ENCODE data around the gene NEIL1.

NEIL1 gene

DNA sequence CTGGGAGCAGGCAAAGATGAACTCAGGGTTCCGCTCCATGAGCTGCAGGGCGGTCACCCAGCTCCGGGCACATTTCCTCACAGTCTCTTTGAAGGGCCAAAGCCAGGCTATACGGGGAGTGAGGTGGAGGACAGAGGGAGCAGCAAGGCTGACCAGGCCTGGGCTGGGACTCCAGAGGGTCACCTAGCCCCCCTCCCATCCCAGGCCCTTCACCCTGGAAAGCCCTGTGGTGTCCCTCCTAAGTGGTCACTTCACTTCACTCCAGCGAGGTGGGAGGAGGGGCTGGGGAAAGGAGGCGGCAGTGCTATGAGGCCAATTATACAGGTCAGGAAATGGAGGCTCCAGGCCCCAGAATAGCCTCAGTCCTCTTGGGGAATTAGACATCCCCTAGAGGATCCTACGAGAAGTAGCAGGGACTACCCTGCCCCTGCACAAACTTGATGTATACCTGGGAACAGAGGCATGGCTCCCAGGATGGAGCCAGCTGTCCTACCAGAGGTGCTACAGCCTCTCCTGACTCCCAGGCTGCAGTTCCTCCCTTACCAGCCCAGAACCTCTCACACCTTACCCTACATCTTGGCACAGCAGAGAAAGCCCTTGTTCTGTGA is 15.9 kb downstream of the NEIL1 start:
- H3K4me3 ChIP-seq (ENCODE audit: low read length): no peak overlapping the region
- no peaks in the 10 kb centered on the region for H3K27me3 ChIP-seq (ENCODE audit: control insufficient read depth, low read length)
- TF ChIP-seq, protein P1, sequence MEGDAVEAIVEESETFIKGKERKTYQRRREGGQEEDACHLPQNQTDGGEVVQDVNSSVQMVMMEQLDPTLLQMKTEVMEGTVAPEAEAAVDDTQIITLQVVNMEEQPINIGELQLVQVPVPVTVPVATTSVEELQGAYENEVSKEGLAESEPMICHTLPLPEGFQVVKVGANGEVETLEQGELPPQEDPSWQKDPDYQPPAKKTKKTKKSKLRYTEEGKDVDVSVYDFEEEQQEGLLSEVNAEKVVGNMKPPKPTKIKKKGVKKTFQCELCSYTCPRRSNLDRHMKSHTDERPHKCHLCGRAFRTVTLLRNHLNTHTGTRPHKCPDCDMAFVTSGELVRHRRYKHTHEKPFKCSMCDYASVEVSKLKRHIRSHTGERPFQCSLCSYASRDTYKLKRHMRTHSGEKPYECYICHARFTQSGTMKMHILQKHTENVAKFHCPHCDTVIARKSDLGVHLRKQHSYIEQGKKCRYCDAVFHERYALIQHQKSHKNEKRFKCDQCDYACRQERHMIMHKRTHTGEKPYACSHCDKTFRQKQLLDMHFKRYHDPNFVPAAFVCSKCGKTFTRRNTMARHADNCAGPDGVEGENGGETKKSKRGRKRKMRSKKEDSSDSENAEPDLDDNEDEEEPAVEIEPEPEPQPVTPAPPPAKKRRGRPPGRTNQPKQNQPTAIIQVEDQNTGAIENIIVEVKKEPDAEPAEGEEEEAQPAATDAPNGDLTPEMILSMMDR (IDR thresholded peaks at IDR 0.05; ENCODE audit: low read depth, low read length, poor library complexity, severe bottlenecking): no peak
- no peak for TF ChIP-seq EZH2phosphoT487 (IDR thresholded peaks at IDR 0.05; ENCODE audit: borderline replicate concordance, low read length)
- no peaks in the 10 kb centered on the region for H3F3A ChIP-seq (ENCODE audit: control insufficient read depth, insufficient read depth)
- H3K9me3 ChIP-seq (ENCODE audit: control insufficient read depth, insufficient read depth, low read length): no peaks in the 10 kb centered on the region
- H3K4me1 ChIP-seq (ENCODE audit: control insufficient read depth, low read length): peaks cover 19% of the 10 kb centered on the region
- no peak overlapping the region for H3K27ac ChIP-seq (ENCODE audit: low read depth, low read length)
- H4K20me1 ChIP-seq (ENCODE audit: control insufficient read depth, insufficient read depth, low read depth, low read length): no peaks in the 10 kb centered on the region; the same call in 1 of the 2 replicates
- peaks cover 14% of the 10 kb centered on the region for H3K36me3 ChIP-seq (ENCODE audit: control insufficient read depth, low read length)
- H3K4me2 ChIP-seq (ENCODE audit: low read length): no peak overlapping the region
- H3K79me2 ChIP-seq (ENCODE audit: control insufficient read depth, low read length): no peaks in the 10 kb centered on the region
- no peaks in the 10 kb centered on the region for H3K9me2 ChIP-seq (replicated peaks; ENCODE audit: control insufficient read depth, low read length)

GRCh38 chr15:75363786-75364185 is 16.9 kb downstream of the NEIL1 start:
- Histone ChIP-seq H3K27ac (ENCODE audit: low read depth, low read length) (no peak overlapping the region), H3K27me3 (ENCODE audit: control insufficient read depth, low read length) (no peaks in the 10 kb centered on the region), H3K4me3 (ENCODE audit: low read length) (no peak overlapping the region), H3K9me2 (replicated peaks; ENCODE audit: control insufficient read depth, low read length) (no peaks in the 10 kb centered on the region), H3F3A (ENCODE audit: control insufficient read depth, insufficient read depth) (peaks cover 4% of the 10 kb centered on the region; the same call in 1 of the 2 replicates), H3K79me2 (ENCODE audit: control insufficient read depth, low read length) (peaks cover 1% of the 10 kb centered on the region), H3K9me3 (ENCODE audit: control insufficient read depth, insufficient read depth, low read length) (no peaks in the 10 kb centered on the region), H3K4me1 (ENCODE audit: control insufficient read depth, low read length) (peaks cover 19% of the 10 kb centered on the region), H4K20me1 (ENCODE audit: control insufficient read depth, insufficient read depth, low read depth, low read length) (no peaks in the 10 kb centered on the region; the same call in 1 of the 2 replicates), H3K36me3 (ENCODE audit: control insufficient read depth, low read length) (peaks cover 14% of the 10 kb centered on the region), H3K4me2 (ENCODE audit: low read length) (no peak overlapping the region)
- TF ChIP-seq, protein P1 (IDR thresholded peaks at IDR 0.05; ENCODE audit: low read depth, low read length, poor library complexity, severe bottlenecking): no peak
- no peak for TF ChIP-seq EZH2phosphoT487 (IDR thresholded peaks at IDR 0.05; ENCODE audit: borderline replicate concordance, low read length)

DNA sequence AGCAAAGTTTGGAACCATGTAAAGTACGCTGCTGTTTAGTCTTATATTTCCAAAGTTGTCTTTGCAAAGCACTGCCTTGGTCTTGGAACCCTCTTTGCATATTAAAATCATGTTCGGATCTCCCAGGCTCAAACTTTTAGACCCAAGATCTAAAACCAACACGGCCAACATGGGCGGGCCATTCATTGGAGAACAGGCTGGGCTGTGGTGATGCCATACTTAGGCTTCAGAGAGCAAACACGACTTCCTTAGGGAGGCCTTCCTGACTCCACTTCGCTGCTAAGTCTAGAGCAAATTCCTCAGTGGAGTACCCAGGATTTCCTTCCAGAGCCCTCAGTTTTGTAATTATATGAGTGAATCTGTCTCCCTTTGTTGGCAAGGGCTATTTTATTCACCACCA is 18.0 kb downstream of the NEIL1 start:
- H3K4me3 ChIP-seq (ENCODE audit: low read length): no peak overlapping the region
- TF ChIP-seq EZH2phosphoT487 (IDR thresholded peaks at IDR 0.05; ENCODE audit: borderline replicate concordance, low read length): no peak
- TF ChIP-seq, protein P1 (IDR thresholded peaks at IDR 0.05; ENCODE audit: low read depth, low read length, poor library complexity, severe bottlenecking): no peak
- peaks cover 11% of the 10 kb centered on the region; the same call in 1 of the 2 replicates for H3F3A ChIP-seq (ENCODE audit: control insufficient read depth, insufficient read depth)
- H3K9me2 ChIP-seq (replicated peaks; ENCODE audit: control insufficient read depth, low read length): no peaks in the 10 kb centered on the region
- H3K79me2 ChIP-seq (ENCODE audit: control insufficient read depth, low read length): peaks cover 12% of the 10 kb centered on the region
- H3K27ac ChIP-seq (ENCODE audit: low read depth, low read length): no peak overlapping the region
- peaks cover 30% of the 10 kb centered on the region for H3K4me1 ChIP-seq (ENCODE audit: control insufficient read depth, low read length)
- no peaks in the 10 kb centered on the region for H3K9me3 ChIP-seq (ENCODE audit: control insufficient read depth, insufficient read depth, low read length)
- no peaks in the 10 kb centered on the region for H3K27me3 ChIP-seq (ENCODE audit: control insufficient read depth, low read length)
- H3K4me2 ChIP-seq (ENCODE audit: low read length): no peak overlapping the region
- peaks cover 20% of the 10 kb centered on the region for H3K36me3 ChIP-seq (ENCODE audit: control insufficient read depth, low read length)
- H4K20me1 ChIP-seq (ENCODE audit: control insufficient read depth, insufficient read depth, low read depth, low read length): no peaks in the 10 kb centered on the region; the same call in 1 of the 2 replicates

Data from DOHH2 (cell line).